Tibial artery (tissue), 4 donors: ENCODE results near the gene ZMIZ1.

Experiments used
- DNase-seq, 2 donors: peaks; one replicate each; pipeline ENCODE4 v3.0.0-alpha.2; 2019
- H3K27ac ChIP-seq, 2 donors: fragments of 200-600 bp; sonication (generic) in 1 of 2; 1 replicate in 1 of 2; 2 replicates in 1 of 2; pipeline ENCODE4 v1.5.1; 2018 to 2019; ENCODE audit warnings: mild to moderate bottlenecking in 1 of 2
- H3K27me3 ChIP-seq, 2 donors: fragments of 200-600 bp; sonication (generic) in 1 of 2; one replicate each; pipeline versions ENCODE4 v1.5.1 to v1.6.0; 2016 to 2019
- H3K36me3 ChIP-seq, 3 donors: fragments of 200-600 bp; sonication (generic) in 2 of 3; one replicate each; pipeline ENCODE4 v1.5.1; 2016 to 2019; ENCODE audit warnings: mild to moderate bottlenecking in 2 of 3
- H3K4me1 ChIP-seq, 4 donors: fragments of 200-600 bp; sonication (generic) in 2 of 4; 1 replicate in 3 of 4; 2 replicates in 1 of 4; pipeline ENCODE4 v1.5.1; 2016 to 2019
- H3K4me3 ChIP-seq, 2 donors: fragments of 200-600 bp; sonication (generic) in 1 of 2; 1 replicate in 1 of 2; 2 replicates in 1 of 2; pipeline ENCODE4 v1.5.1; 2018 to 2019; ENCODE audit warnings: mild to moderate bottlenecking in 2 of 2
- H3K9me3 ChIP-seq, 3 donors: fragments of 200-600 bp; sonication (generic) in 1 of 3; one replicate each; pipeline ENCODE4 v1.5.1; 2016 to 2019
- intact Hi-C: fragments of 100-400 bp; cut with DNase I; formaldehyde crosslinking; loops from one replicate; pipeline ENCODE4 v1.15.0; 2023; ENCODE audit warnings: low total_unique reads
- TF ChIP-seq, protein P1 (sequence below), 2 experiments: fragments of 200-600 bp in 1 of 2; fragments of 450-650 bp in 1 of 2; IDR thresholded peaks; one replicate each; pipeline ENCODE4 v1.5.1; 2017 to 2019; ENCODE audit warnings: antibody characterized with exemption in 2 of 2, mild to moderate bottlenecking in 1 of 2, moderate library complexity in 1 of 2

ZMIZ1 gene

DNA sequence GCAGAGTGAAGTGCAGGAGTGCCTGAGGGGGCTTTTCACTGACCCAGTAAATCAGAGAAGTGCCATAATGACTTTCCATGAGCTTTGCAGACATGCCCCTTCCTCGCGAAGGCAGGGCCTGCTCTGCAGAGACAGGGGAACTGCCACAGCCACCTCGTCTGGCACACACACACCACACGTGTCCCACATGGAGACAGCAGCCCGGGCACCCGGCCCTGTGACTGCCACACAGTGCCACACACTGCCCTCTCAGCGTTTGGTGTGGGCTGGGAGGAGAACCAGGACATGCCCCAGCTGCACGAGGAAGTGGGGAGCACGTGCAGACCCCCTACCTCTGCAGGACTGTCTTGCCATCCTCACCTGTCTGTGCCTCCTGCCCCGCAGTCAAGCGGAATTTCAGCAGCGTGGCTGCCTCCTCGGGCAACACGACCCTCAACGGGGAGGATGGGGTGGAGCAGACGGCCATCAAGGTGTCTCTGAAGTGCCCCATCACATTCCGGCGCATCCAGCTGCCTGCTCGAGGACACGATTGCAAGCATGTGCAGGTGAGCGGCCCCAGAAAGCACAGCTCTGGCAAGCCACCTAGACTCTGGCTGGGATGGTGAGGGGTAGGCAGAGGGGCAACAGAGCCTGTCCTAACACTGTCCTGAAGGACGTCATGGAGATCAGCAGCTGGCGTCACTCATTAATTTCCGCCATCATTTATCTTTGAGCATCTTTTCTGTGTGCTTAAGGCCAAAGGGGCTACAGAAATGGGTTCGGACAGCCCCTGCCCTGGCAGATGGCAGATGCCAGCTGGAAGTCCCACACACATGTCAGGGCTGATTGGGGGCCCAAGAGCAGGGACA lies 235.1 kb downstream of the ZMIZ1 start:
- Histone ChIP-seq H3K4me3 (no peak overlapping the region), H3K27me3 (no peaks in the 10 kb centered on the region), H3K9me3 (no peaks in the 10 kb centered on the region), H3K27ac (no peak overlapping the region), H3K4me1 (peaks cover 0 to 11% (median 8%) of the 10 kb centered on the region in 4 donors), H3K36me3 (peaks cover 86 to 100% (median 95%) of the 10 kb centered on the region in 3 donors)
- no peak for DNase-seq
- TF ChIP-seq, protein P1, sequence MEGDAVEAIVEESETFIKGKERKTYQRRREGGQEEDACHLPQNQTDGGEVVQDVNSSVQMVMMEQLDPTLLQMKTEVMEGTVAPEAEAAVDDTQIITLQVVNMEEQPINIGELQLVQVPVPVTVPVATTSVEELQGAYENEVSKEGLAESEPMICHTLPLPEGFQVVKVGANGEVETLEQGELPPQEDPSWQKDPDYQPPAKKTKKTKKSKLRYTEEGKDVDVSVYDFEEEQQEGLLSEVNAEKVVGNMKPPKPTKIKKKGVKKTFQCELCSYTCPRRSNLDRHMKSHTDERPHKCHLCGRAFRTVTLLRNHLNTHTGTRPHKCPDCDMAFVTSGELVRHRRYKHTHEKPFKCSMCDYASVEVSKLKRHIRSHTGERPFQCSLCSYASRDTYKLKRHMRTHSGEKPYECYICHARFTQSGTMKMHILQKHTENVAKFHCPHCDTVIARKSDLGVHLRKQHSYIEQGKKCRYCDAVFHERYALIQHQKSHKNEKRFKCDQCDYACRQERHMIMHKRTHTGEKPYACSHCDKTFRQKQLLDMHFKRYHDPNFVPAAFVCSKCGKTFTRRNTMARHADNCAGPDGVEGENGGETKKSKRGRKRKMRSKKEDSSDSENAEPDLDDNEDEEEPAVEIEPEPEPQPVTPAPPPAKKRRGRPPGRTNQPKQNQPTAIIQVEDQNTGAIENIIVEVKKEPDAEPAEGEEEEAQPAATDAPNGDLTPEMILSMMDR (IDR thresholded peaks at IDR 0.05): no peak
- intact Hi-C loops: no loop called here

GRCh38 chr10:79304479-79305087 lies 235.8 kb downstream of the ZMIZ1 start:
- TF ChIP-seq, protein P1 (IDR thresholded peaks at IDR 0.05): no peak
- DNase-seq: no peak

DNA sequence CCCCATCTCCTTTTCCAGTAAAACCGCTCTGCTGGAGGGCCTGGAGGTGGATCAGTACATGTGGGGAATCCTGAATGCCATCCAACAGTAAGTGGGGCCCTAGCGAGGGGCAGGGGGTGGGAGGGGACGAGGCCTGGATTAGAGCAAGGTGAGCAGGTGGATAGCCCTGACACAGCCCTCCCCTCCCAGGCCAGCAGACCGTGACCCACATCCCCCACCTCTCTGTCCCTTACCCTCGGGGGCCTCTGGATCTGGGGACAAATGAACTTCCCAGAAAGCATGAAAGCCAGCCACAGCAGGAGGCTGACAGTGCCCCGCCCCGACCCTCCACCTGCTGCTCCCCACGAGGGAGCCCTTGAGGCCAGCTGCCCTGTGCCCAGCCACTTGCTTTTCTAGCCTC lies 236.7 kb downstream of the ZMIZ1 start:
- H3K9me3 ChIP-seq: no peaks in the 10 kb centered on the region
- H3K4me3 ChIP-seq: no peak overlapping the region
- DNase-seq: no peak
- peaks cover 74 to 100% (median 95%) of the 10 kb centered on the region in 3 donors for H3K36me3 ChIP-seq
- intact Hi-C loops: no loop called here
- H3K4me1 ChIP-seq: no peaks in the 10 kb centered on the region
- no peaks in the 10 kb centered on the region for H3K27me3 ChIP-seq
- TF ChIP-seq, protein P1 (IDR thresholded peaks at IDR 0.05): no peak
- H3K27ac ChIP-seq: no peak overlapping the region

More at GRCh38 chr10:79304479-79305087, 235.8 kb downstream of the ZMIZ1 start:
- Histone ChIP-seq H3K4me1 (peaks cover 0 to 4% (median under 1%) of the 10 kb centered on the region in 4 donors), H3K27me3 (no peaks in the 10 kb centered on the region), H3K27ac (no peak overlapping the region), H3K9me3 (no peaks in the 10 kb centered on the region), H3K36me3 (peaks cover 83 to 100% (median 96%) of the 10 kb centered on the region in 3 donors), H3K4me3 (no peak overlapping the region)
- intact Hi-C loops: no loop called here

GRCh38 chr10:79305988-79306387 lies 237.2 kb downstream of the ZMIZ1 start:
- H3K36me3 ChIP-seq: peaks cover 69 to 100% (median 95%) of the 10 kb centered on the region in 3 donors

DNA sequence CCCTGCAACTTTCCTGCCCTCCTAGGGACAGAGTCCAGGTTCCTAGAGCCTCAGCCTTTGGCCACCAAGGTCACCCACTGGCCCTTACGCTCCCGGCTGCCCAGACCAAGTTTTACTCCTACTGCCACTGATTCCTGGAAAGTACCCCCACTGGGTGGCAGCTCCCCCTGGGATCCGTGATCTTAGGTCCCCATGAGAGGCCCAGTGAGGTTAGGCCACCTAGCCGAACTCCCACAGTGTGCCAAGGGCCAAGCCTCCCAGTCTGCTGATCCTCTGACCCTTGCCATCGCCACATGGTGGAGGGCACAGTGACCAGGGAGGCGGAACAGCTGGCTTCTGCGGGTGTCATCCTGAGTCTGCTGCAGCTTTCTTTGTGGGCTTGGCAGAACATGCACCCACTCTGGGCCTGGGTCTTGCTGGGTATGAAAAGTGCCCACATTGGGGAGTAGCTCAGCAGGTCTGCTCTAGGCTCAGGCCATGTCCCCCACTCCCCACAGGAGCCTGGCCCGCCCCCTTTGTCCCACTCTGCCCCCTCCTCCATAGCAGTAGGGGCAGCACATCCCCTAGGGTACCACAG lies 238.0 kb downstream of the ZMIZ1 start:
- TF ChIP-seq, protein P1 (IDR thresholded peaks at IDR 0.05): no peak
- no peaks in the 10 kb centered on the region for H3K27me3 ChIP-seq
- H3K9me3 ChIP-seq: no peaks in the 10 kb centered on the region
- peaks cover 63 to 100% (median 95%) of the 10 kb centered on the region in 3 donors for H3K36me3 ChIP-seq
- no peak for DNase-seq
- intact Hi-C loops: no loop called here
- H3K4me3 ChIP-seq: no peak overlapping the region
- no peaks in the 10 kb centered on the region for H3K4me1 ChIP-seq
- H3K27ac ChIP-seq: no peak overlapping the region

More at GRCh38 chr10:79305988-79306387, 237.2 kb downstream of the ZMIZ1 start:
- intact Hi-C loops: no loop called here
- no peak for DNase-seq
- Histone ChIP-seq H3K4me3 (no peak overlapping the region), H3K9me3 (no peaks in the 10 kb centered on the region), H3K27me3 (no peaks in the 10 kb centered on the region), H3K27ac (no peak overlapping the region), H3K4me1 (no peaks in the 10 kb centered on the region)
- TF ChIP-seq, protein P1 (IDR thresholded peaks at IDR 0.05): no peak
